Liver (tissue), 9 donors: ENCODE results near the gene MAMDC2. TPM values are rescaled to one million over a fixed set of nuclear protein-coding genes. Genes with fewer than 3 reads are reported as not detected.

ENCODE experiments used
- DNase-seq: peaks from one replicate; pipeline ENCODE4 v3.0.0-alpha.2; 2017; ENCODE audit warnings: low spot score
- H3K27ac ChIP-seq, 2 donors: one replicate each; pipeline ENCODE4 v1.7.0; 2013; ENCODE audit warnings: inconsistent platforms in 2 of 2, low read length in 2 of 2, control low read depth in 1 of 2, low read depth in 1 of 2, mild to moderate bottlenecking in 1 of 2
- H3K27me3 ChIP-seq, 4 donors: one replicate each; pipeline versions ENCODE4 v1.6.1 to v1.7.0; 2013; ENCODE audit warnings: low read length in 3 of 4, inconsistent platforms in 1 of 4, mild to moderate bottlenecking in 1 of 4, moderate library complexity in 1 of 4; ENCODE audit not compliant: control insufficient read depth in 4 of 4, insufficient read depth in 4 of 4
- H3K36me3 ChIP-seq, 4 donors: one replicate each; pipeline versions ENCODE4 v1.6.1 to v1.7.0; 2013; ENCODE audit warnings: low read length in 3 of 4, mild to moderate bottlenecking in 3 of 4, low read depth in 1 of 4, moderate library complexity in 1 of 4; ENCODE audit not compliant: control insufficient read depth in 4 of 4, insufficient read depth in 3 of 4
- H3K4me1 ChIP-seq, 4 donors: one replicate each; pipeline versions ENCODE4 v1.6.1 to v1.7.0; 2013; ENCODE audit warnings: low read length in 3 of 4, mild to moderate bottlenecking in 3 of 4, moderate library complexity in 1 of 4; ENCODE audit not compliant: control insufficient read depth in 4 of 4, insufficient read depth in 4 of 4
- H3K4me3 ChIP-seq, 3 donors: one replicate each; pipeline versions ENCODE4 v1.6.1 to v1.7.0; 2013; ENCODE audit warnings: low read length in 3 of 3, control low read depth in 1 of 3, low read depth in 1 of 3, mild to moderate bottlenecking in 1 of 3
- H3K9ac ChIP-seq, 2 donors: one replicate each; pipeline ENCODE4 v1.7.0; 2013; ENCODE audit warnings: low read length in 2 of 2, mild to moderate bottlenecking in 2 of 2, moderate library complexity in 2 of 2, control low read depth in 1 of 2, low read depth in 1 of 2
- H3K9me3 ChIP-seq, 4 donors: one replicate each; pipeline versions ENCODE4 v1.6.1 to v1.7.0; 2013; ENCODE audit warnings: low read length in 3 of 4; ENCODE audit not compliant: control insufficient read depth in 4 of 4
- ATF3 ChIP-seq: IDR thresholded peaks from 2 replicates; pipeline ENCODE4 v1.6.1; 2016; ENCODE audit warnings: antibody characterized with exemption
- CTCF ChIP-seq: fragments of 150-350 bp; IDR thresholded peaks from 2 replicates; pipeline ENCODE4 v1.5.1; 2017; ENCODE audit warnings: improper control_type of control experiment, low read depth, low read length; ENCODE audit not compliant: missing input control
- EGR1 ChIP-seq, 2 donors: IDR thresholded peaks; 2 replicates each; pipeline ENCODE4 v1.6.1; 2016 to 2018; ENCODE audit warnings: antibody characterized with exemption in 2 of 2, low read depth in 2 of 2
- FOXA1 ChIP-seq: IDR thresholded peaks from 2 replicates; pipeline ENCODE4 v1.6.1; 2016; ENCODE audit warnings: antibody characterized with exemption
- FOXA2 ChIP-seq: IDR thresholded peaks from 2 replicates; pipeline ENCODE4 v1.6.1; 2016; ENCODE audit warnings: antibody characterized with exemption
- GABPA ChIP-seq, 2 donors: IDR thresholded peaks in 1 of 2; conservative IDR thresholded peaks in 1 of 2; 2 replicates each; pipeline ENCODE4 v1.6.1; 2016; ENCODE audit warnings: antibody characterized with exemption in 2 of 2, mild to moderate bottlenecking in 1 of 2, moderate library complexity in 1 of 2
- HNF4A ChIP-seq, 2 donors: conservative IDR thresholded peaks; 2 replicates each; pipeline ENCODE4 v1.6.1; 2016; ENCODE audit warnings: antibody characterized with exemption in 2 of 2, mild to moderate bottlenecking in 2 of 2
- HNF4G ChIP-seq: IDR thresholded peaks from 2 replicates; pipeline ENCODE4 v1.6.1; 2016; ENCODE audit warnings: antibody characterized with exemption
- JUND ChIP-seq, 2 donors: IDR thresholded peaks; 2 replicates each; pipeline ENCODE4 v1.6.1; 2016; ENCODE audit warnings: antibody characterized with exemption in 2 of 2
- MAX ChIP-seq: IDR thresholded peaks from 2 replicates; pipeline ENCODE4 v1.6.1; 2016; ENCODE audit warnings: antibody characterized with exemption
- NR2F2 ChIP-seq: IDR thresholded peaks from 2 replicates; pipeline ENCODE4 v1.6.1; 2016; ENCODE audit warnings: antibody characterized with exemption
- RAD21 ChIP-seq, 2 donors: IDR thresholded peaks; 2 replicates each; pipeline ENCODE4 v1.6.1; 2016; ENCODE audit warnings: antibody characterized with exemption in 2 of 2, mild to moderate bottlenecking in 2 of 2
- REST ChIP-seq: IDR thresholded peaks from 2 replicates; pipeline ENCODE4 v1.6.1; 2016; ENCODE audit warnings: antibody characterized with exemption, mild to moderate bottlenecking
- SP1 ChIP-seq: IDR thresholded peaks from 2 replicates; pipeline ENCODE4 v1.6.1; 2018; ENCODE audit warnings: antibody characterized with exemption, mild to moderate bottlenecking
- YY1 ChIP-seq: IDR thresholded peaks from 2 replicates; pipeline ENCODE4 v1.6.1; 2016; ENCODE audit warnings: antibody characterized with exemption, mild to moderate bottlenecking
- ZBTB33 ChIP-seq: IDR thresholded peaks from 2 replicates; pipeline ENCODE4 v1.6.1; 2016; ENCODE audit warnings: antibody characterized with exemption
- WGBS: extraction: QIAGEN DNeasy Blood & Tissue Kit; methylation state at CpG from one replicate; pipeline ENCODE4 v1.1.7; 2013; 5-methylcytosine and 5-hydroxymethylcytosine counted together
- polyA plus RNA-seq, 2 donors: library from polyadenylated mRNA; stranded (reverse) in 1 of 2; unstranded in 1 of 2; fragments of 200-250 nt in 1 of 2; fragments of >200 nt in 1 of 2; fragmentation: Nextera tagmentation in 1 of 2; extraction: Ambion mirVana in 1 of 2; gene quantifications; one replicate each; pipeline versions ENCODE4 v1.2.1 to v1.2.3, GENCODE V29; 2013 to 2015
- total RNA-seq, 2 donors: library from RNA; depleted of rRNA; stranded (reverse); fragments of >200 nt; gene quantifications; one replicate each; pipeline ENCODE4 v1.2.3, GENCODE V29; 2014
- donor health status: healthy.
- donor health status: healthy.
- donor health status: healthy.
- donor health status: healthy.
- donor health status: healthy.

The MAMDC2 gene
- total and polyA plus RNA-seq, 4 donors, result 0.28 to 4.4 (median 1.0) TPM

GRCh38 chr9:70108181-70108580 is 64.5 kb downstream of the MAMDC2 start:
- no peak overlapping the region for H3K27ac ChIP-seq
- H3K36me3 ChIP-seq, result no peaks in the 10 kb centered on the region
- H3K27me3 ChIP-seq, result no peaks in the 10 kb centered on the region
- DNase-seq, result no peak
- no peak for TF ChIP-seq EGR1 (IDR thresholded peaks at IDR 0.05; ENCODE audit: low read depth in 2 of 2)
- no peak for TF ChIP-seq ATF3
- no peak for TF ChIP-seq HNF4A (conservative IDR thresholded peaks at IDR 0.05)
- TF ChIP-seq ZBTB33, result no peak
- TF ChIP-seq REST, result no peak
- TF ChIP-seq GABPA (IDR thresholded peaks at IDR 0.05 in 1 of 2, conservative IDR thresholded peaks at IDR 0.05 in 1 of 2), result no peak
- 95% methylated on average over 3 of the region's 3 CpGs for WGBS
- no peaks in the 10 kb centered on the region for H3K4me1 ChIP-seq
- no peak overlapping the region for H3K9ac ChIP-seq
- no peaks in the 10 kb centered on the region for H3K9me3 ChIP-seq
- no peak overlapping the region for H3K4me3 ChIP-seq

GRCh38 chr9:70110194-70111041 is 66.8 kb downstream of the MAMDC2 start:
- H3K27me3 ChIP-seq, result no peaks in the 10 kb centered on the region
- WGBS, result 66% methylated on average over 6 of the region's 6 CpGs
- H3K4me3 ChIP-seq, result no peak overlapping the region
- no peaks in the 10 kb centered on the region for H3K36me3 ChIP-seq
- H3K9me3 ChIP-seq, result no peaks in the 10 kb centered on the region
- DNase-seq, result no peak
- no peak overlapping the region for H3K9ac ChIP-seq
- no peak overlapping the region for H3K27ac ChIP-seq
- no peaks in the 10 kb centered on the region for H3K4me1 ChIP-seq
- TF ChIP-seq YY1 (no peak), MAX (no peak), JUND (IDR thresholded peaks at IDR 0.05) (no peak), SP1 (no peak), ATF3 (no peak), HNF4A (conservative IDR thresholded peaks at IDR 0.05) (no peak), ZBTB33 (no peak), REST (no peak), EGR1 (IDR thresholded peaks at IDR 0.05; ENCODE audit: low read depth in 2 of 2) (no peak), NR2F2 (no peak), RAD21 (IDR thresholded peaks at IDR 0.05) (no peak), FOXA1 (no peak), CTCF (no peak), FOXA2 (no peak), GABPA (IDR thresholded peaks at IDR 0.05 in 1 of 2, conservative IDR thresholded peaks at IDR 0.05 in 1 of 2) (no peak), HNF4G (no peak)
